ENCODE data around the gene SLC30A3.

Gene SLC30A3, protein sequence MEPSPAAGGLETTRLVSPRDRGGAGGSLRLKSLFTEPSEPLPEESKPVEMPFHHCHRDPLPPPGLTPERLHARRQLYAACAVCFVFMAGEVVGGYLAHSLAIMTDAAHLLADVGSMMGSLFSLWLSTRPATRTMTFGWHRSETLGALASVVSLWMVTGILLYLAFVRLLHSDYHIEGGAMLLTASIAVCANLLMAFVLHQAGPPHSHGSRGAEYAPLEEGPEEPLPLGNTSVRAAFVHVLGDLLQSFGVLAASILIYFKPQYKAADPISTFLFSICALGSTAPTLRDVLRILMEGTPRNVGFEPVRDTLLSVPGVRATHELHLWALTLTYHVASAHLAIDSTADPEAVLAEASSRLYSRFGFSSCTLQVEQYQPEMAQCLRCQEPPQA

DNA sequence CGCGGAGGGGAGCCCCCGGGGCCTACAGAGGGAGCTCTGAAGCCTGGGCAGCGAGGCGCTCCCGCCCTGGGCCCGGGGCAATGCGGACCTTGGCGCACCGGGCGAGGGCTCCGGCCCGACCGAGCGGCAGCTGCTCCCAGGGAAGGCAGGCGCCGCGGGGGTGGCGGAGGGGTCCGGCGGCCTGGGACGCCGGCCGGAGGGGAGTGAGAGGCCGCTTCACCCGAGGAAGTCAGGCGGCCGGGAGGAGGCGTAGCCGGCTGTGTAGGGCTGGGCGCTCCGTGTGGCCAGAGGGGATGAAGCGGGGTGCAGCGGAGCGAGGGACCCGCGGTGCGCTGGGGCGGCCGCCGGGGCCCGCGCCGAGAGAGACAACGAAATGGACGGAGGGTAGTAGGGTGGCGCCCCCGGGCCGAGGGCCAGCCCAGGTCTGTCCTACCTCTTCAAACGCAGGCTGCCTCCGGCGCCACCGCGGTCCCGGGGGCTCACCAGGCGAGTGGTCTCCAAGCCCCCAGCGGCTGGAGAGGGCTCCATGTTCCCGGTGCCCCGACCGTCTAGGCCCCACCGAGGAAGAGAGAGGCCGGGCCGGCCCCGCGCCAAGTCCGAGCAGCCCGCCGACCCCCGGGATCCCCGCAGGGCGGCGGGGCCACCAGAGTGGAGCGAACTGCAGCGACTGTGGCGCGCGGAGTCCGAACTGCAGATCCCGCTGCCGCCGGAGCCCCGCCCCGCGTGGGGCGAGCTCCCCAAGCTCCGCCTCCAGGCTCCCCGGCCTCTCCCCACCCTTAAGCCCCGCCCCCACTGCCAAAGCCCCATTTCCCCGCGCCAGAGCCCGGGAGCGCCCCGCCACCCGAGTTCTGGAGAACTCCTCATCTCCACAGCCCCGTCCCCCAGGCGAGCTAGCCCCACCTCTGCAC is at the start of gene SLC30A3:
Gene SLC30A3 (minus strand): TSS at position 669 of the 908 bp plus-strand sequence. CDS start 141 bp downstream, at position 528.
- TF ChIP-seq, protein P1, sequence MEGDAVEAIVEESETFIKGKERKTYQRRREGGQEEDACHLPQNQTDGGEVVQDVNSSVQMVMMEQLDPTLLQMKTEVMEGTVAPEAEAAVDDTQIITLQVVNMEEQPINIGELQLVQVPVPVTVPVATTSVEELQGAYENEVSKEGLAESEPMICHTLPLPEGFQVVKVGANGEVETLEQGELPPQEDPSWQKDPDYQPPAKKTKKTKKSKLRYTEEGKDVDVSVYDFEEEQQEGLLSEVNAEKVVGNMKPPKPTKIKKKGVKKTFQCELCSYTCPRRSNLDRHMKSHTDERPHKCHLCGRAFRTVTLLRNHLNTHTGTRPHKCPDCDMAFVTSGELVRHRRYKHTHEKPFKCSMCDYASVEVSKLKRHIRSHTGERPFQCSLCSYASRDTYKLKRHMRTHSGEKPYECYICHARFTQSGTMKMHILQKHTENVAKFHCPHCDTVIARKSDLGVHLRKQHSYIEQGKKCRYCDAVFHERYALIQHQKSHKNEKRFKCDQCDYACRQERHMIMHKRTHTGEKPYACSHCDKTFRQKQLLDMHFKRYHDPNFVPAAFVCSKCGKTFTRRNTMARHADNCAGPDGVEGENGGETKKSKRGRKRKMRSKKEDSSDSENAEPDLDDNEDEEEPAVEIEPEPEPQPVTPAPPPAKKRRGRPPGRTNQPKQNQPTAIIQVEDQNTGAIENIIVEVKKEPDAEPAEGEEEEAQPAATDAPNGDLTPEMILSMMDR (IDR thresholded peaks at IDR 0.05): no peak

DNA sequence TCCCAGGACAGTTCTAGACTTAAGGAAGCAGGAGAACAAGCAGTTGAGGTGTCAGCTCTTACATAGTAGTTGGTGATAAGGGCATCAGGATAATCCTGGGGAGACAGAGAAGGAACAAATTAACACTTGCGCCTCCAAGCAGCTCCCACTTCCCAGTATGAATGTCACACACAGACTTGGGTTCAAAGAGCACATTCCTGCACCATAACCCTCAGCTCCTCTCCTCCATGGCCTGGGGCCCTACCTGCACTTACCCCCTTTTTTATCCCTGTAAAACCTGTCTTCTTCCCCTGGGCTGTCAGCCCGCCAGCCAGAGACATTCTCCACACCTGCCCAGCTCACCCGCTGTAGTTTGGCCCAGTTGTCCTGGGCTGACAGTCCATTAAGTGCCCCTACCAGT is 49.3 kb upstream of the SLC30A3 start:
- TF ChIP-seq, protein P1 (IDR thresholded peaks at IDR 0.05): no peak

DNA sequence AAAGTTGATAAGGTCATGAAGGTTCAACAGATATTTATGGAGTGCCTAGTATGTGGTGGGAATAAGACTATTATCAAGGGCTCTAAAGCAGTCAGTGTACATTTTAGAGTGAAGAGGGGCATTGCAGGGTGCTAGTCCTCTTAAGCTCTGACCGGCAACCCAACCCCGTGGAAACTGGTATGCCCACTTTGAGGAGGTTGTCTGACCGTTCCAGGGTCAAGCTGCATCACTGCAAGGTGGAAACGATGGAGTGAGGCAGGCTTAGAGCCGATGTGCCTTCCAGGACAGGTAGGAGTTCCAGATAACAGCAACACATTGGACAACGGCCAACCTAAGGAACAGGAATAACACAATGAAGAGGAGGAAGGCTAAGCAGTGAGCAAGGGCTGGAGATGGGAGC is 46.8 kb upstream of the SLC30A3 start:
- TF ChIP-seq, protein P1 (IDR thresholded peaks at IDR 0.05): no peak

DNA sequence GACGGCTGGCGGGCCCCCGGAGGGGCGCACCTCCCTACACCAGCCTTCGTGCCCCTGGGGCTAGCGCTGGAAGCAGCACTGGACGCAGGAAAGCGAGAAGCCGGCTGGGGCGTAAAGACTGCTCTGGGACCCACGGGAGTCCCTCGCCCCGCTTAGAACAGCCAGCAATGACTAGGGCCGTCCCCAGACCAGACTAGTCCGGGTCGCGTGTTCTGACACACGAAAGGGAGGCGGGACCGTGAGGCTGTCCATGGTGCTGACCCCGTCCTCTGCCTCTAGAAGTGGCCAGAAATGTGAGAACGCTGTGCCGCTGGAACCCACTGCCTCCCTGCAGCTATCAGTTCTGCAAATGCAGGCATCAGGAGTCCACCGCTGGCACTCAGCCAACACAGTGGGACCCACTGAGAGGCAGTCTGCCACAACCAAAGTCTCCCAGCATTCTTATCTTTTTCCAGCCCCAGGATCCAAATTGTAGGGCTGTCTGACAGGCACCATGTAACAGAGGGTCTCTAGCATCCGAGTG is 45.6 kb upstream of the SLC30A3 start, which contains the start of gene UCN:
Gene UCN (minus strand): TSS at position 87 of the 523 bp plus-strand sequence. CDS start 550 bp downstream, outside the sequence.
- TF ChIP-seq, protein P1 (IDR thresholded peaks at IDR 0.05): no peak

DNA sequence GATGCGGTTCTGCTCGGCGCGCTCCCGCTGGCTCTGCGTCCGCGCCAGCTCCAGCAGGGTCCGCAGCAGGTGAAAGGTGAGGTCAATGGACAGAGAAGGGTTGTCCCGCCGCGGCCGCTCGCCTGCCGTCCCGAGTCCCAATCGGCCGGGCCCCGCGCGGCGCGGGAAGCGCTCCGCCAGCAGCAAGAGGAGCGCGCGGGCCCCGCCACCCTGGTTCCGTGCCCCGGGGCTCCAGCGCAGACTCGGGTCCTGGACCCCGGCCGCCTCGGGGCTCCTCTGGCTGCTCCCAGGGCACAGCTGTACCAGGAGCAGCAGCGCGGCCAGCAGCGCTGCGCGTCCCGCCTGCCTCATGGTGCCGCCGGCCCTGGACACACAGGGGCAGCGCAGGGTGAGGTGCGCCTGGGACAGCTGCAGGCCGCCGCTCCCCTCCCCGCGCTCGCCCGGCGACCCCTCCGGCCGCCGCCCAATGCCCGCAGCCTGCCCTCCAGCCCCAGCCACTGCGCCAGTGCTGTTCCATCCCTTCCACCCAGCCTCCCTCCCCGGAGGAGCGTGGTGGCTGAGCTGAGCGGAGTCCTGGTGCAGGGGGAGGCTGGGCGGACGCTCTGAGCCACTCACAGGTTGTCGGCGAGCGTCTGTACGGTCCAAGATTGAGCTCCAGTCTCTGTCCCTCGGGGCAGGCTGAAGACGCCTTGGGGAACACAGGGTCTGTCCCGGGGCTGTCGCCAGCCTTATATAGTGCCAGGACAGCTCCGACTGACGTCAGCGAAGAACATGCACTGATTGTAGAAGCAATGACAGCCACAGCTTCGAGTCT is 44.9 kb upstream of the SLC30A3 start:
- TF ChIP-seq, protein P1 (IDR thresholded peaks at IDR 0.05): no peak

DNA sequence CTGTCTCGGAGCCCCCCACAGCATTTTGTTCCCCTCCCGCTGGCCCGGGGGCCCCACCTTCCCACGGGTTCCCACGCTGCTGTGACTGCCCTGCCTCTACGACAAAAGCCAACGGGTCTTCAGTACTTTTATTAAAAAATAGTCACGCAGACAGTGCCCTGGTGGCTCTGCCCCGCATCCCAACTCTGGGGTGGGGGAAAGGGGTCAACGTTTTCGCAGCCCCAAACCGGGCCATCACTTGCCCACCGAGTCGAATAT is 44.4 kb upstream of the SLC30A3 start:
- TF ChIP-seq, protein P1 (IDR thresholded peaks at IDR 0.05): no peak

Measured in LNCAP (cell line).